Vagina (tissue), 2 donors: ENCODE measurements around the gene GNAL. TPM values are rescaled to one million over a fixed set of nuclear protein-coding genes. Genes with fewer than 3 reads are reported as not detected.
"Not testable (repeated sequence)": the region's sequence is repeated elsewhere in the genome, so short reads cannot be mapped to it uniquely, and the experiment has no call there.

Source experiments
- DNase-seq, 2 donors: peaks; one replicate each; pipeline ENCODE4 v3.0.0-alpha.2; 2017; ENCODE audit errors: extremely low spot score in 2 of 2
- H3K27ac ChIP-seq: fragments of 200-600 bp; sonication (generic); one replicate; pipeline ENCODE4 v1.5.1; 2019
- H3K27me3 ChIP-seq: fragments of 200-600 bp; sonication (generic); one replicate; pipeline ENCODE4 v1.5.1; 2019
- H3K36me3 ChIP-seq, 2 donors: fragments of 200-600 bp; sonication (generic); one replicate each; pipeline ENCODE4 v1.5.1; 2017 to 2019
- H3K4me1 ChIP-seq: fragments of 200-600 bp; sonication (generic); one replicate; pipeline ENCODE4 v1.5.1; 2019
- H3K4me3 ChIP-seq, 2 donors: fragments of 200-600 bp; sonication (generic); 1 replicate in 1 of 2; 2 replicates in 1 of 2; pipeline ENCODE4 v1.5.1; 2016 to 2019
- H3K9me3 ChIP-seq: fragments of 200-600 bp; sonication (generic); one replicate; pipeline ENCODE4 v1.5.1; 2019
- CTCF ChIP-seq, 3 experiments: fragments of 450-650 bp in 2 of 3; fragments of 200-600 bp in 1 of 3; sonication (generic) in 1 of 3; IDR thresholded peaks; one replicate each; pipeline ENCODE4 v1.5.1; 2017 to 2019; ENCODE audit warnings: antibody characterized with exemption in 3 of 3, mild to moderate bottlenecking in 2 of 3, moderate library complexity in 2 of 3
- POLR2A ChIP-seq, 2 donors: fragments of 450-650 bp; IDR thresholded peaks; one replicate each; pipeline ENCODE4 v1.6.1; 2017; ENCODE audit warnings: antibody characterized with exemption in 2 of 2, mild to moderate bottlenecking in 2 of 2, moderate library complexity in 2 of 2
- POLR2AphosphoS5 ChIP-seq, 2 donors: sonication (generic); formaldehyde crosslinking; IDR thresholded peaks; one replicate each; pipeline ENCODE4 v1.9.0; 2017; ENCODE audit warnings: antibody characterized with exemption in 2 of 2, mild to moderate bottlenecking in 2 of 2, low read depth in 1 of 2; ENCODE audit not compliant: insufficient read depth in 1 of 2
- intact Hi-C: fragments of 100-400 bp; cut with DNase I; formaldehyde crosslinking; loops from one replicate; pipeline ENCODE4 v1.15.1; 2023
- total RNA-seq: library from RNA; depleted of rRNA; stranded (reverse); fragments of >200 nt; gene quantifications from one replicate; pipeline ENCODE4 v1.2.3, GENCODE V29; 2016

Gene GNAL
- total RNA-seq, result 23.3 TPM

GRCh38 chr18:11688972-11689668 lies at the start of gene GNAL:
Gene GNAL, plus strand, starts transcription at chr18:11689264. Its CDS starts 300 bp downstream, at chr18:11689564.
- intact Hi-C loops, result no loop called here
- Histone ChIP-seq H3K4me1 (no peaks in the 10 kb centered on the region), H3K36me3 (no peaks in the 10 kb centered on the region), H3K27ac (peak within 1 kb of the TSS; percentile 70), H3K9me3 (no peaks in the 10 kb centered on the region), H3K4me3 (peak within 1 kb of the TSS; percentile 62 to 79), H3K27me3 (no peaks in the 10 kb centered on the region)
- peak; percentile 55 to 87 for DNase-seq
- TF ChIP-seq POLR2A (IDR thresholded peaks at IDR 0.05) (no peak), POLR2AphosphoS5 (IDR thresholded peaks at IDR 0.05; ENCODE audit: insufficient read depth in 1 of 2, low read depth in 1 of 2) (peak; percentile 16 to 73)

- H3K27ac ChIP-seq, H3K27me3 ChIP-seq, H3K4me3 ChIP-seq, H3K4me1 ChIP-seq, H3K9me3 ChIP-seq, H3K36me3 ChIP-seq, intact Hi-C loops: not testable (repeated sequence)
- peak in 1 of 2 donors; percentile 82 for DNase-seq
Observed at GRCh38 chr18:11647310-11647709, 41.8 kb upstream of the GNAL start.

DNA sequence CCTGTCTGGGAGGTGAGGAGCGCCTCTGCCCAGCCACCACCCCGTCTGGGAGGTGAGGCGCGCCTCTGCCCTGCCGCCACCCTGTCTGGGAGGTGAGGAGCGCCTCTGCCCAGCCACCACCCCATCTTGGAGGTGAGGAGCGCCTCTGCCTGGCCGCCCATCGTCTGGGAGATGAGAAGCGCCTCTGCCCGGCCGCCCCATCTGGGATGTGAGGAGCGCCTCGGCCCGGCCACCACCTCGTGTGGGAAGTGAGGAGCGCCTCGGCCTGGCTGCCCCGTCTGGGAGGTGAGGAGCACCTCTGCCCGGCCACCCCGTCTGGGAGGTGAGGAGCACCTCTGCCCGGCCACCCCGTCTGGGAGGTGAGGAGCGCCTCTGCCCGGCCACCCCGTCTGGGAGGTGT lies 41.3 kb upstream of the GNAL start:
- H3K4me3 ChIP-seq, intact Hi-C loops, H3K27ac ChIP-seq, H3K36me3 ChIP-seq, H3K9me3 ChIP-seq, H3K27me3 ChIP-seq, H3K4me1 ChIP-seq: not testable (repeated sequence)
- DNase-seq, result peak; percentile 47 to 52

DNA sequence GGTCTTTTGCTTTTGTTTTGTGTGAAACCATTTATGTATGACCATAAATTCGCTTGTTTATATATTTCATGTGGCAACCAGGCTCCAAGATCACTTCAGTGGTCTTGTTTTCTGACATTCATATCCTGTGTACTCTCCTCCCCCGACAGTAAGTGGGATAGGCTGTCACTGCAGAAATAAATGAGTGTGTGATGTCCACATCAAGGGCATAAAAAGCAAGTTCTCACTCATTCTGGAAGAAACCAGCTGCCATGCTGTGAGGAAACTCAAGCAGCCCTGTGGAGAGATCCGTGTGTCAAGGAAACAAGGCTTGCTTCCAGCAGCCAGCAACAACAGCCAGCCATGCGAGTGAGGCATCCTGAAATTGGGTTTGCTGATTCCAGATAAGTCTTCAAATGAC lies 39.2 kb upstream of the GNAL start:
- TF ChIP-seq POLR2AphosphoS5 (IDR thresholded peaks at IDR 0.05; ENCODE audit: insufficient read depth in 1 of 2, low read depth in 1 of 2), result no peak
- TF ChIP-seq POLR2A (IDR thresholded peaks at IDR 0.05), result no peak
- no peak for TF ChIP-seq CTCF (IDR thresholded peaks at IDR 0.05)
- Histone ChIP-seq H3K4me3 (no peak overlapping the region), H3K9me3 (no peaks in the 10 kb centered on the region), H3K27me3 (no peaks in the 10 kb centered on the region), H3K4me1 (no peaks in the 10 kb centered on the region), H3K27ac (no peak overlapping the region), H3K36me3 (no peaks in the 10 kb centered on the region)
- intact Hi-C loops, result no loop called here
- DNase-seq, result peak in 1 of 2 donors; percentile 64

GRCh38 chr18:11651899-11652298 lies 37.2 kb upstream of the GNAL start:
- DNase-seq, result peak; percentile 43 to 69
- no peaks in the 10 kb centered on the region for H3K27me3 ChIP-seq
- H3K4me3 ChIP-seq, result no peak overlapping the region
- H3K9me3 ChIP-seq, result no peaks in the 10 kb centered on the region
- H3K36me3 ChIP-seq, result no peaks in the 10 kb centered on the region
- no peak for TF ChIP-seq CTCF (IDR thresholded peaks at IDR 0.05)
- TF ChIP-seq POLR2AphosphoS5 (IDR thresholded peaks at IDR 0.05; ENCODE audit: insufficient read depth in 1 of 2, low read depth in 1 of 2), result no peak
- no peak for TF ChIP-seq POLR2A (IDR thresholded peaks at IDR 0.05)
- no peak overlapping the region for H3K27ac ChIP-seq
- intact Hi-C loops, result no loop called here
- no peaks in the 10 kb centered on the region for H3K4me1 ChIP-seq

- intact Hi-C loops, result no loop called here
- Histone ChIP-seq H3K4me3 (no peak overlapping the region), H3K27ac (no peak overlapping the region), H3K36me3 (no peaks in the 10 kb centered on the region), H3K27me3 (no peaks in the 10 kb centered on the region), H3K4me1 (no peaks in the 10 kb centered on the region), H3K9me3 (no peaks in the 10 kb centered on the region)
- DNase-seq, result peak; percentile 61 to 76
- TF ChIP-seq POLR2AphosphoS5 (IDR thresholded peaks at IDR 0.05; ENCODE audit: insufficient read depth in 1 of 2, low read depth in 1 of 2) (no peak), CTCF (IDR thresholded peaks at IDR 0.05) (no peak), POLR2A (IDR thresholded peaks at IDR 0.05) (no peak)
Observed at GRCh38 chr18:11653521-11653920, 35.5 kb upstream of the GNAL start.
